BE2C (cell line): ENCODE results near the gene SNRPA.

Experiments used
- DNase-seq: peaks from one replicate; pipeline ENCODE4 v3.0.0-alpha.2; 2020
- H3K27me3 ChIP-seq: fragments of 250-450 bp; sonication (Bioruptor Pico); 2 replicates; pipeline ENCODE4 v1.5.1; 2020; ENCODE audit warnings: mild to moderate bottlenecking
- H3K36me3 ChIP-seq: fragments of 250-450 bp; sonication (Bioruptor Pico); 2 replicates; pipeline ENCODE4 v1.5.1; 2020; ENCODE audit warnings: mild to moderate bottlenecking
- H3K4me1 ChIP-seq: fragments of 250-450 bp; sonication (Bioruptor Pico); 2 replicates; pipeline ENCODE4 v1.5.1; 2020
- H3K4me3 ChIP-seq: 2 replicates; pipeline ENCODE4 v1.5.1; 2011; ENCODE audit warnings: low read depth, low read length
- H3K9me3 ChIP-seq: fragments of 250-450 bp; sonication (Bioruptor Pico); 2 replicates; pipeline ENCODE4 v1.5.1; 2020
- TF ChIP-seq, protein P1 (sequence below): IDR thresholded peaks from 2 replicates; pipeline ENCODE4 v1.5.1; 2012; ENCODE audit warnings: mild to moderate bottlenecking, low read depth, low read length

Gene SNRPA

DNA sequence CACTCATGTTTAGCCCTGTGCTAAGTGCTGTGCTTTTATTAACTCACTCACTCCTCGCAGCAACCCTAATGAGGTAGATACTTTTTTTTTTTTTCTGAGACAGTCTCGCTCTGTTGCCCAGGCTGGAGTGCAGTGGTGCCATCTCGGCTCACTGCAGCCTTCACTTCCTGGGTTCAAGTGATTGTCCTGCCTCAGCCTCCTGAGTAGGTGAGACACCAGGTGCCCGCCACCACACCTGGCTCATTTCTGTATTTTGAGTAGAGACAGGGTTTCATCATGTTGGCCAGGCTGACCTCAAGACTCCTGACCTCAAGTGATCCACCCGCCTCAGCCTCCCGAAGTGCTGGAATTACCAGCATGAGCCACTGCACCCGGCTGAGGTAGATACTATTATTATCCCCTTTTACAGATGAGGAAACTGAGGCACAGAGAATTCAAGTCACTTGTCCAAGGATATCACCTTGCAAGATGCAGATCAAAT, 31.5 kb upstream of the SNRPA start:
- no peak overlapping the region for H3K4me3 ChIP-seq
- TF ChIP-seq, protein P1, sequence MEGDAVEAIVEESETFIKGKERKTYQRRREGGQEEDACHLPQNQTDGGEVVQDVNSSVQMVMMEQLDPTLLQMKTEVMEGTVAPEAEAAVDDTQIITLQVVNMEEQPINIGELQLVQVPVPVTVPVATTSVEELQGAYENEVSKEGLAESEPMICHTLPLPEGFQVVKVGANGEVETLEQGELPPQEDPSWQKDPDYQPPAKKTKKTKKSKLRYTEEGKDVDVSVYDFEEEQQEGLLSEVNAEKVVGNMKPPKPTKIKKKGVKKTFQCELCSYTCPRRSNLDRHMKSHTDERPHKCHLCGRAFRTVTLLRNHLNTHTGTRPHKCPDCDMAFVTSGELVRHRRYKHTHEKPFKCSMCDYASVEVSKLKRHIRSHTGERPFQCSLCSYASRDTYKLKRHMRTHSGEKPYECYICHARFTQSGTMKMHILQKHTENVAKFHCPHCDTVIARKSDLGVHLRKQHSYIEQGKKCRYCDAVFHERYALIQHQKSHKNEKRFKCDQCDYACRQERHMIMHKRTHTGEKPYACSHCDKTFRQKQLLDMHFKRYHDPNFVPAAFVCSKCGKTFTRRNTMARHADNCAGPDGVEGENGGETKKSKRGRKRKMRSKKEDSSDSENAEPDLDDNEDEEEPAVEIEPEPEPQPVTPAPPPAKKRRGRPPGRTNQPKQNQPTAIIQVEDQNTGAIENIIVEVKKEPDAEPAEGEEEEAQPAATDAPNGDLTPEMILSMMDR, result no peak
- peaks cover 4% of the 10 kb centered on the region; the same call in 1 of the 2 replicates for H3K4me1 ChIP-seq

DNA sequence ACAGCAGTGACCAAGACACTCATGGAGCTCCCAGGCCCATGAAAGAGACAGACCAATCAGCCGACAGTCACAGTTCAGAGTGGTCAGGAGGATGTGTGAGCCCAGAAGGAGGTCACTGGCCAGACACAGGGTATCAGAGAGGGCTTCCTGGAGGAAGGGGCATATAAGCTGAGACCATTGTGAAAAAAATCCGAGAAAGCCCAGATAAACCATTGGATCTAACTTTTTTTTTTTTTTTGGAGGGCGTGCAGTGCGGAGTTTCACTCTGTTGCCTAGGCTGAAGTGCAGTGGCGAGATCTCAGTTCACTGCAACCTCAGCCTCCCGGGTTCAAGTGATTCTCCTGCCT, 29.9 kb upstream of the SNRPA start:
- TF ChIP-seq, protein P1, result no peak
- Histone ChIP-seq H3K4me3 (no peak overlapping the region), H3K4me1 (peaks cover 2% of the 10 kb centered on the region; the same call in 1 of the 2 replicates), H3K27me3 (no peaks in the 10 kb centered on the region), H3K9me3 (no peaks in the 10 kb centered on the region), H3K36me3 (no peaks in the 10 kb centered on the region)
- DNase-seq, result no peak

More for the DNA sequence above, 31.5 kb upstream of the SNRPA start:
- Histone ChIP-seq H3K27me3 (no peaks in the 10 kb centered on the region), H3K9me3 (no peaks in the 10 kb centered on the region), H3K36me3 (no peaks in the 10 kb centered on the region)
- no peak for DNase-seq

DNA sequence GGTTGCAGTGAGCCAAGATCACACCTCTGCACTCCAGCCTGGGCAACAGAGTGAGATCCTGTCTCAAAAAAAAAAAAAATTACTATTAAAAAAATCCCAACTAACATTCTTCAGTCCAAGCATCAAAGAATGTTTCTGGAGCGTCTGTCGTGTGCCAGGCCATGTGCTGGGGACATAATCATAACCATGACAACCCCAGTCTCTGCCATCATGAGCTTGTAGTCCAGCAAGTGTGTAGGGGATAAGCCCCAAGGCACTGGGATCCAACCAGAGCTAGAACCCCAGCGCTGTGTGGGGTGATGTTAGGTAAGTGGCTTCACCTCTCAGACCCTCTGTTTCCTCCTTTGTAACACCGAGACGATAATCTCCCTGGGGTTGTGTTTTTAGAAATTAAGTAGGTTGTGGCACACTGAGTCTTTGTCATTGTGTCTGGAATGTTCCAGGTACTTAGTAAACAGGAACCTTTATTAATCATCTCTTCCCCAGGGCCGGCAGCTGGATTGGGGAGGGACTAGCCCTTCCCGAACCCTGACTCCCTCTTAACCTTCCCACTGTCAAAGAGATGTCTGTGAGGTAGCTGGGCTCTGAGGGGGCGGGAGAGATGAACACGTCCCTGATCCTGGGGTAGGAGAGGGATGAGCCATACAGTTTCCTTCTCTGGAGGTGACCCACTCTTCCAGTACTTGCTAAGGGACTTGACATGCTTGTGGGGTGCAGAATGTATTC, 28.9 kb upstream of the SNRPA start:
- H3K4me3 ChIP-seq, result no peak overlapping the region
- no peak for DNase-seq
- no peaks in the 10 kb centered on the region for H3K4me1 ChIP-seq
- no peaks in the 10 kb centered on the region for H3K9me3 ChIP-seq
- TF ChIP-seq, protein P1, result no peak
- no peaks in the 10 kb centered on the region for H3K27me3 ChIP-seq
- no peaks in the 10 kb centered on the region for H3K36me3 ChIP-seq

DNA sequence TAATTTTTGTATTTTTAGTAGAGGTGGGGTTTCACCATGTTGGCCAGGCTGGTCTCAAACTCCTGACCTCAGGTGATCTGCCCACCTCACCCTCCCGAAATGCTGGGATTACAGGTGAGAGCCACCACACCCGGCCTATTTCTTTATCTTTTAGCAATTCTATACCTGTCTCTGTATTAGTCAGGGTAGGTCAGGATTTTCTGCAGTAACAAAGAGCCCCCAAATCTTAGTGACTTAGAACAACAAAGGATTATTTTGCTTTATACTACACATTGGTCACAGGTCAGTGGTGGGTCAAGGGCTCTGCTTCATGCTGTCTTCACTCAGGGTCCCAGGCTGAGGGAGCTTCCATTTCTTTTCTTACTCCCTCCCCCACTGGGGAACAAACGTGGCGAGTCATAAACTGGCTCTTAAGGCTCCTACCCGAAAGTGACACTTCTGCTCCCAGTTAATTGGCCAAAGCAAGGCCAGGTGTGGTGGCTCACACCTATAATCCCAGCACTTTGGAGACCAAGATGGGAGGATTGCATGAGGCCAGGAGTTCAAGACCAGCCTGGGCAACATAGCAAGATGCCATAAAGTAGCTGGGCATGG, 27.2 kb upstream of the SNRPA start:
- Histone ChIP-seq H3K4me3 (no peak overlapping the region), H3K36me3 (no peaks in the 10 kb centered on the region), H3K27me3 (no peaks in the 10 kb centered on the region), H3K4me1 (no peaks in the 10 kb centered on the region), H3K9me3 (no peaks in the 10 kb centered on the region)
- no peak for DNase-seq
- TF ChIP-seq, protein P1, result no peak

DNA sequence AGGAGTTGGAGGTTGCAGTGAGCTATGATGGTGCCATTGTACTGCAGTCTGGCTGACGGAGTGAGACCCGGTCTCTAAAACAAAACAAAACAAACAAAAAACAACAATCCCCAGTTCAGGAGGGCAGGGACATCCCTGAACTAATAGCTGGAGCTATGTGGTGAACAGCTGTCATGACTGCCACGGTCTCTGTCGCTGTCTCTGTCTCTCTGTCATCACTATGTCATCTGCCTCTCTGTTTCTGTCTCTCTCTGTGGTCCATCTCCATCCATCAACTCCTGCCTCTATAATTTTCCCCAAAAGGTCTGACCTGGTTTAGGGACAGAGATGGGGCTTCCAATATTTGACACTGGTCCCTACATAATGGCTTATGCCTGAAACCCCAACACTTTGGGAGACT, 26.7 kb upstream of the SNRPA start:
- TF ChIP-seq, protein P1, result no peak
- DNase-seq, result no peak
- no peaks in the 10 kb centered on the region for H3K36me3 ChIP-seq
- no peak overlapping the region for H3K4me3 ChIP-seq
- no peaks in the 10 kb centered on the region for H3K27me3 ChIP-seq
- H3K9me3 ChIP-seq, result no peaks in the 10 kb centered on the region
- no peaks in the 10 kb centered on the region for H3K4me1 ChIP-seq

DNA sequence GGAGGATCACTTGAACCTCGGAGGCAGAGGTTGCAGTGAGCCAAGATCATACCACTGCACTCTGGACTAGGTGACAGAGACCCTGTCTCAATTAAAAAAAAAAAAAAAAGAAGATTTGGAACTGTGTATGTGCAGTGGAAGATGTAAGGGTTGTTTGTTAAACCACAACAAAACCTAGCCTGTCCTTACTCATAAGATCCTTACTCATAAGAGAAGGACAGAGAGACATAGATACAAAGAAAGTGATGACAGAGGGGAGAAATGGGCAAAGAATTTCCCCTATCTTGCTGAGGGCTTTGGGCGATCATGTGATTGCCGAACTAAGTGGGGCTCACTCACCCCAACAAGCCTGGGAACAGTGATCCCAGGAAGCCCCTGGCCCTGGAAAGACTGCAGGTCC, 26.1 kb upstream of the SNRPA start:
- H3K4me3 ChIP-seq, result no peak overlapping the region
- TF ChIP-seq, protein P1, result no peak
- no peaks in the 10 kb centered on the region for H3K9me3 ChIP-seq
- no peaks in the 10 kb centered on the region for H3K27me3 ChIP-seq
- no peak for DNase-seq
- no peaks in the 10 kb centered on the region for H3K4me1 ChIP-seq
- H3K36me3 ChIP-seq, result no peaks in the 10 kb centered on the region; the same call in 1 of the 2 replicates
